ENCODE data around the gene OSR1.

DNA sequence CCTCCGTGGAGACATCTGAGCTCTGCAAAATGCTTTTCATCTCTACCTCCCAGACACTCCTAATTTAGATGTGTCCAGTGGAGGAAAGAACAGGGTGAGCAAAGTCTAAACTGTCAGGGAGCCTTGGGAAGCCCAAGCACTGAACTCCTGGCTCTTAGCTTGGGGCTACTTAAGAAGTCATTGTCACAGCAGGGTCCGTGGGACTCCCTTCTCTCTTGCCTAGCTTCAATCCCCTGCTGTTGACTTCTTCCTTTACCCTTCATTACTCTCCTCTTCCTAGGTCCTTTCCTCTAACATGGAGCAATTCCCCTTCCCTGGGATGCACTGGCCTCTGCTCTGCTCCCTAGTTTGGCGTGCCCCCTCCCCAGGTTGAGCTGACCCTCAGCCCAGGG, 3.4 kb downstream of the OSR1 start:
- TF ChIP-seq RFX5 (IDR thresholded peaks at IDR 0.05; ENCODE audit: low read depth, low read length) = no peak
- TF ChIP-seq, protein P1, sequence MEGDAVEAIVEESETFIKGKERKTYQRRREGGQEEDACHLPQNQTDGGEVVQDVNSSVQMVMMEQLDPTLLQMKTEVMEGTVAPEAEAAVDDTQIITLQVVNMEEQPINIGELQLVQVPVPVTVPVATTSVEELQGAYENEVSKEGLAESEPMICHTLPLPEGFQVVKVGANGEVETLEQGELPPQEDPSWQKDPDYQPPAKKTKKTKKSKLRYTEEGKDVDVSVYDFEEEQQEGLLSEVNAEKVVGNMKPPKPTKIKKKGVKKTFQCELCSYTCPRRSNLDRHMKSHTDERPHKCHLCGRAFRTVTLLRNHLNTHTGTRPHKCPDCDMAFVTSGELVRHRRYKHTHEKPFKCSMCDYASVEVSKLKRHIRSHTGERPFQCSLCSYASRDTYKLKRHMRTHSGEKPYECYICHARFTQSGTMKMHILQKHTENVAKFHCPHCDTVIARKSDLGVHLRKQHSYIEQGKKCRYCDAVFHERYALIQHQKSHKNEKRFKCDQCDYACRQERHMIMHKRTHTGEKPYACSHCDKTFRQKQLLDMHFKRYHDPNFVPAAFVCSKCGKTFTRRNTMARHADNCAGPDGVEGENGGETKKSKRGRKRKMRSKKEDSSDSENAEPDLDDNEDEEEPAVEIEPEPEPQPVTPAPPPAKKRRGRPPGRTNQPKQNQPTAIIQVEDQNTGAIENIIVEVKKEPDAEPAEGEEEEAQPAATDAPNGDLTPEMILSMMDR (conservative IDR thresholded peaks at IDR 0.05; ENCODE audit: low read depth, low read length) = no peak
- no peak for TF ChIP-seq POLR2A (IDR thresholded peaks at IDR 0.05; ENCODE audit: low read depth, low read length)
- no peak for TF ChIP-seq MAFK (IDR thresholded peaks at IDR 0.05; ENCODE audit: low read depth, low read length)
- no peak for TF ChIP-seq SMC3 (IDR thresholded peaks at IDR 0.05; ENCODE audit: low read depth, low read length)
- no peak for TF ChIP-seq RCOR1 (IDR thresholded peaks at IDR 0.05; ENCODE audit: insufficient replicate concordance, low read length)
- no peak for TF ChIP-seq RAD21 (IDR thresholded peaks at IDR 0.05; ENCODE audit: low read length)
- no peak for TF ChIP-seq MXI1 (IDR thresholded peaks at IDR 0.05; ENCODE audit: borderline replicate concordance, low read depth, low read length)
- TF ChIP-seq BHLHE40 (IDR thresholded peaks at IDR 0.05; ENCODE audit: low read depth, low read length) = no peak
- TF ChIP-seq, protein P2, sequence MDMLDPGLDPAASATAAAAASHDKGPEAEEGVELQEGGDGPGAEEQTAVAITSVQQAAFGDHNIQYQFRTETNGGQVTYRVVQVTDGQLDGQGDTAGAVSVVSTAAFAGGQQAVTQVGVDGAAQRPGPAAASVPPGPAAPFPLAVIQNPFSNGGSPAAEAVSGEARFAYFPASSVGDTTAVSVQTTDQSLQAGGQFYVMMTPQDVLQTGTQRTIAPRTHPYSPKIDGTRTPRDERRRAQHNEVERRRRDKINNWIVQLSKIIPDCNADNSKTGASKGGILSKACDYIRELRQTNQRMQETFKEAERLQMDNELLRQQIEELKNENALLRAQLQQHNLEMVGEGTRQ (IDR thresholded peaks at IDR 0.05; ENCODE audit: low read depth, low read length) = no peak

All from IMR-90 (cell line).